ENCODE measurements around the gene PPP1R7.

GRCh38 chr2:241107031-241107783 is 43.1 kb upstream of the PPP1R7 start:
- TF ChIP-seq, protein P1, sequence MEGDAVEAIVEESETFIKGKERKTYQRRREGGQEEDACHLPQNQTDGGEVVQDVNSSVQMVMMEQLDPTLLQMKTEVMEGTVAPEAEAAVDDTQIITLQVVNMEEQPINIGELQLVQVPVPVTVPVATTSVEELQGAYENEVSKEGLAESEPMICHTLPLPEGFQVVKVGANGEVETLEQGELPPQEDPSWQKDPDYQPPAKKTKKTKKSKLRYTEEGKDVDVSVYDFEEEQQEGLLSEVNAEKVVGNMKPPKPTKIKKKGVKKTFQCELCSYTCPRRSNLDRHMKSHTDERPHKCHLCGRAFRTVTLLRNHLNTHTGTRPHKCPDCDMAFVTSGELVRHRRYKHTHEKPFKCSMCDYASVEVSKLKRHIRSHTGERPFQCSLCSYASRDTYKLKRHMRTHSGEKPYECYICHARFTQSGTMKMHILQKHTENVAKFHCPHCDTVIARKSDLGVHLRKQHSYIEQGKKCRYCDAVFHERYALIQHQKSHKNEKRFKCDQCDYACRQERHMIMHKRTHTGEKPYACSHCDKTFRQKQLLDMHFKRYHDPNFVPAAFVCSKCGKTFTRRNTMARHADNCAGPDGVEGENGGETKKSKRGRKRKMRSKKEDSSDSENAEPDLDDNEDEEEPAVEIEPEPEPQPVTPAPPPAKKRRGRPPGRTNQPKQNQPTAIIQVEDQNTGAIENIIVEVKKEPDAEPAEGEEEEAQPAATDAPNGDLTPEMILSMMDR (IDR thresholded peaks at IDR 0.05), result no peak
- no peak for TF ChIP-seq POLR2A (IDR thresholded peaks at IDR 0.05; ENCODE audit: low read depth)

All from esophagus muscularis mucosa (tissue), 3 donors.